GM19328 (cell line): Measurements from ENCODE around the gene UTP14C.
"Not testable (repeated sequence)": the region's sequence is repeated elsewhere in the genome, so short reads cannot be mapped to it uniquely, and the experiment has no call there.

Source experiments
- ATAC-seq: cut with Tn5 transposase; IDR thresholded peaks from one replicate; pipeline ENCODE4 v1.9.1; 2021; ENCODE audit warnings: mild to moderate bottlenecking, moderate library complexity; ENCODE audit not compliant: unreplicated experiment

The UTP14C gene

GRCh38 chr13:52043675-52044074, 19.2 kb downstream of the UTP14C start:
- no peak for ATAC-seq

GRCh38 chr13:52047463-52047862, 23.0 kb downstream of the UTP14C start:
- ATAC-seq = no peak

DNA sequence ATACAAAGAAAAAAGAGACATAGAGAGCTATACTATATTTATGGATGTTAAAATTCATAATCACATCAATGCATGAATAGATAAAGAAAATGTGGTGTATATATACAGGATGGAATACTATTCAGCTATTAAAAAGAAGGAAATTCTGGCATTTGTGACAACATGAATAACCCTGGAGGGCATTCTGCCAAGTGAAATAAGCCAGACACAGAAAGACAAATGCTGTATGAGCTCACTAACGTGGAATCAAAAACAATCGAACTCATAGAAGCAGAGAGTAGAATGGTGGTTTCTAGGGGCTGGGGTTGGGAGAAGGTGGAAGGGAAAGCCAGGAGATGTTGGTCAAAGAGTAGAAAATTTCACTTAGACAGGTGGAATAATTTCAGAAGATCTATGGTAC, 24.0 kb downstream of the UTP14C start:
- no peak for ATAC-seq

DNA sequence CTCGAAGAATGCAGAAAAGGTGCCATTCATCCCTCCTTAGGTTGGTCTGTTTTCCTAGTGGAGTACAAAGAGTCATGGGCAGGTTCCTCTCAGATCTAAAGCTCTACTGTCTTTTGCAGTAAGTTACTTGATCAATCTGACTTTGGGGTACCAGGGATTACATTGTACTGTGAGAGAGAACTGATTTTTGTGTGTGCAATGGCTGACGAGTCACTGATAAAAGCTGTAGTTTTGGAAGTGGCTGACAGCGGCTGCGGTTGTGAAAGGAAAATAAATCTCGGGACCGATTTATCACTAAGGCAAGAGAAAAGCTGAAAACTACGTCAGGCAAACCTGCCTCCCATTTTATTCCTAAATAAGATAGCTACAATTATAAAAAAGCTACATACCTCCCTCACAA, 26.9 kb downstream of the UTP14C start:
- ATAC-seq = no peak

GRCh38 chr13:52053460-52053859, 29.0 kb downstream of the UTP14C start:
- no peak for ATAC-seq

DNA sequence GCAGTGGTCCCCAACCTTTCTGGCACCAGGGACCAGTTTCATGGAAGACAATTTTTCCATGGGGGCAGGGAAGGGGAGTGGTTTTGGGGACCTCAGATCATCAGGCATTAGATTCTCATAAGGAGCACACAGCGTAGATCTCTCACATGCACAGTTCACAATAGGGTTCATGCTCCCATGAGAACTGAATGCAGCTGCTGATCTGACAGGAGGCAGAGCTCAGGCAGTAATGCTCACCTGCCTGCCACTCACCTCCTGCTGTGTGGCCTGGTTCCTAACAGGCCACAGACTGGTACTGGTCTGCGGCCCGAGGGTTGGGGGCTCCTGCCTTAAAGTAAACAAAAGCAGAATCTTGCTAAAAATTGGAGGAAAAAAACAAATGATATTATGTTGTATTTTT, 36.6 kb downstream of the UTP14C start:
- ATAC-seq = not testable (repeated sequence)

GRCh38 chr13:52061587-52061986, 37.1 kb downstream of the UTP14C start:
- ATAC-seq = no peak

- ATAC-seq = no peak
Measured at GRCh38 chr13:52067237-52067636, 42.7 kb downstream of the UTP14C start.

DNA sequence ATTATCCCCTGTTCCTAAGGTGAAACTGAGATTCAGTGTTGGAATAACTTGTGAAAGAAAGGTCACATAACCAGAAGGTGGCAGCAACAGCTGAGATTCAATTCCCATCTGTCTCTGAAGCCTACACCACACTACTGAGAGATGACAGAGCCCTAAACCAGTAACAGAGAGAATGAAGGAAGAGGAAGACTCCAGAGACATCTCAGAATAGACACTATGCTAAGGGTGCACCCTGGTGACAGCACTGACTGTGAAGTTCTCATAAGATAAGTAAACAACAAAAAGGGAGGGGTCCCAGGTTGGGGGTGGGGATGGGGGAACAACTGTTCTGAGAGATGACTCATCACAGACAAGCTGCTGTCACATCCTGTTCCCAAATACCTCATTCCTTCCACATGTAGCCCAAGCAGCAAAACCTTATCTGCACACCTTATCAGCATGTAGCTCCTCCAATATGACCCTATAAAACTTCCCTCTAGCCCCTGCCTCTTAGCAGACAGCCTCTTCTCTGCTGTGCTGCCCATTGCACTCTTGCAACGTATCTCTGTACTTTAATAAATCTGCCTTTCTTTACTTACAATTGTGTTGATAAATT, 46.5 kb downstream of the UTP14C start:
- no peak for ATAC-seq
